PFSK-1 (cell line): ENCODE measurements around the gene NUPR2.

ENCODE experiments used
- FOXP2 ChIP-seq: optimal IDR thresholded peaks from 2 replicates; pipeline ENCODE3; 2011; ENCODE audit warnings: borderline replicate concordance, control low read depth, inconsistent platforms; ENCODE audit not compliant: insufficient read depth; ENCODE audit errors: extremely low read length, extremely low read depth
- POLR2AphosphoS5 ChIP-seq: IDR thresholded peaks from 2 replicates; pipeline ENCODE4 v1.6.1; 2012; ENCODE audit warnings: low read depth, mild to moderate bottlenecking, control low read depth, low read length, moderate library complexity
- SIN3A ChIP-seq: IDR thresholded peaks from 2 replicates; pipeline ENCODE4 v1.6.1; 2012; ENCODE audit warnings: mild to moderate bottlenecking, low read length, moderate library complexity, borderline replicate concordance; ENCODE audit not compliant: insufficient read depth
- TAF1 ChIP-seq: IDR thresholded peaks from 2 replicates; pipeline ENCODE4 v1.6.1; 2012; ENCODE audit warnings: low read length, control low read depth, borderline replicate concordance; ENCODE audit not compliant: insufficient read depth
- TF ChIP-seq, protein P1 (sequence below), 2 experiments: IDR thresholded peaks; 2 replicates each; pipeline versions ENCODE4 v1.6.1 to v1.8.0; 2011 to 2012; ENCODE audit warnings: low read depth in 2 of 2, low read length in 2 of 2, control low read depth in 1 of 2, inconsistent platforms in 1 of 2, mild to moderate bottlenecking in 1 of 2, moderate library complexity in 1 of 2; ENCODE audit not compliant: insufficient read depth in 1 of 2

NUPR2 gene

DNA sequence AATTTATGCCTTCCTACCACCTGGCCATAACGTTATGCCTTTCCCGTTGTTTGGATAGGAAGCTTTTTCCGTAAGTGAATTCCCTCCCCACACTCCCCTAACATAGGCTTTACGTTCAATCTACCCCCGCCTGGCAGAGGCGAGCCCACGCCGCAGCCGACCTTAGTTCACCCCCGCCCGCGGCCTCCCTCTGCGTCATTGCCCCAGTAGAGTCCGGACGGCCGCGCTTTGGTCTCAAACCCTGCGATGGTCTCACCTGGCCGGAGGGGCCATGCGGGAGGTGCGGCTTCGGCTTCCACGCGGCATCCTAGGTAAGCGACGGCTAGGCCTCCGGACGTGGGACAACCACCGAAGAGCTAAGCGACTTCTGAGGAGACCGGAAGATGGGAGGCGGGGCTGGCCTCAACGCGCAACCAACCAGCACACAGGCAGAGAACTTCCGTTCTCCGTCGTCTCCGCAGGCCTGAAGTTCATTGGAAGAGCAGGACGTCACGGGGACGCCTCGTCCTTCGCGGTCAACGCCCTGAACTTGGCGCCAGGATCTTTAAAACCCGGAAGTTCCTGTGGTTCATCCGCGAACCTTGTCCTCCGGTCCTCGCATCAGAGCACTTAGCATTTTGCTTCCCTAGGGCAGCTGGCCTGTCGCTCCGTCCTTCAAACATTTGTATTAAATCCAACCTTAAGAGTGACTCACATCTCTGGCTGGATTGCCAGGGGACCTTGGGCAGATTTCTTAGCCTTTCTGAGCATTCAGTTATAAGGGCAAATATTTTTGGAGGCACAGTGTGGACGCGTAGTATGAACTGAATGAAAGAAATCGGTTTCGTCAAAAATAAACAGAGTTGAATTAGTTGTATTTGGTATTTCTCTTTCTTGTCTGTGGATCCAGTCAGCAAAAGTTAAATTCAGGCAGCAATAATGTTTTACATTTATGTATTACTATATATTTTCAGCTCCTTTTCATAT, 9.8 kb downstream of the NUPR2 start, which contains the start of gene CHCHD2:
TSS of gene CHCHD2 (minus strand) at position 369 of the 966 bp plus-strand sequence. CDS start at position 306, 63 bp downstream.
- peak; percentile 80 for TF ChIP-seq POLR2AphosphoS5
- no peak for TF ChIP-seq SIN3A
- peak; percentile 34 for TF ChIP-seq FOXP2
- peak; percentile 90; the same call in 1 of the 2 replicates for TF ChIP-seq TAF1
- TF ChIP-seq, protein P1, sequence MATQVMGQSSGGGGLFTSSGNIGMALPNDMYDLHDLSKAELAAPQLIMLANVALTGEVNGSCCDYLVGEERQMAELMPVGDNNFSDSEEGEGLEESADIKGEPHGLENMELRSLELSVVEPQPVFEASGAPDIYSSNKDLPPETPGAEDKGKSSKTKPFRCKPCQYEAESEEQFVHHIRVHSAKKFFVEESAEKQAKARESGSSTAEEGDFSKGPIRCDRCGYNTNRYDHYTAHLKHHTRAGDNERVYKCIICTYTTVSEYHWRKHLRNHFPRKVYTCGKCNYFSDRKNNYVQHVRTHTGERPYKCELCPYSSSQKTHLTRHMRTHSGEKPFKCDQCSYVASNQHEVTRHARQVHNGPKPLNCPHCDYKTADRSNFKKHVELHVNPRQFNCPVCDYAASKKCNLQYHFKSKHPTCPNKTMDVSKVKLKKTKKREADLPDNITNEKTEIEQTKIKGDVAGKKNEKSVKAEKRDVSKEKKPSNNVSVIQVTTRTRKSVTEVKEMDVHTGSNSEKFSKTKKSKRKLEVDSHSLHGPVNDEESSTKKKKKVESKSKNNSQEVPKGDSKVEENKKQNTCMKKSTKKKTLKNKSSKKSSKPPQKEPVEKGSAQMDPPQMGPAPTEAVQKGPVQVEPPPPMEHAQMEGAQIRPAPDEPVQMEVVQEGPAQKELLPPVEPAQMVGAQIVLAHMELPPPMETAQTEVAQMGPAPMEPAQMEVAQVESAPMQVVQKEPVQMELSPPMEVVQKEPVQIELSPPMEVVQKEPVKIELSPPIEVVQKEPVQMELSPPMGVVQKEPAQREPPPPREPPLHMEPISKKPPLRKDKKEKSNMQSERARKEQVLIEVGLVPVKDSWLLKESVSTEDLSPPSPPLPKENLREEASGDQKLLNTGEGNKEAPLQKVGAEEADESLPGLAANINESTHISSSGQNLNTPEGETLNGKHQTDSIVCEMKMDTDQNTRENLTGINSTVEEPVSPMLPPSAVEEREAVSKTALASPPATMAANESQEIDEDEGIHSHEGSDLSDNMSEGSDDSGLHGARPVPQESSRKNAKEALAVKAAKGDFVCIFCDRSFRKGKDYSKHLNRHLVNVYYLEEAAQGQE (IDR thresholded peaks at IDR 0.05; ENCODE audit: insufficient read depth in 1 of 2, low read depth in 2 of 2, low read length in 2 of 2): 0 out of 4 replicates have a peak, but pooled peaks have one; percentile 24 to 32

DNA sequence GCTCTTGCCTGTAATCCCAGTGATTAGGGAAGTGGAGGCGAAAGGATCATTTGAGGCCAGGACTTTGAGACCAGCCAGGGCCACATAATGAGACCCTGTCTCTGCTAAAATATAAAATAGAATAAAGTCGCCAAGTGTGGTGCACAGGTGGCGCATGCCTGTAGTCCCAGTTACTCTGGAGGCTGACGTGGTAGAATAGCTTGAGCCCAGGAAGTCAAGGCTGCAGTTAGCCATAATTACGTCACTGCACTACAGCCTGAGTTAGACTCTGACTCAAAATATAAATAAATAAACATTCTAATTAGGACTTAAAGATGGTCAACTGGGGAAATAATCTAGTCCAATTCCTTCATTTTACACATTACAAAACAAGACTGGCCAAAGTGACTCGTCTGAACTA, 10.7 kb downstream of the NUPR2 start:
- no peak for TF ChIP-seq FOXP2
- no peak for TF ChIP-seq SIN3A
- TF ChIP-seq TAF1: no peak
- no peak for TF ChIP-seq POLR2AphosphoS5
- TF ChIP-seq, protein P1 (IDR thresholded peaks at IDR 0.05; ENCODE audit: insufficient read depth in 1 of 2, low read depth in 2 of 2, low read length in 2 of 2): no peak

GRCh38 chr7:56099653-56100052, 16.6 kb downstream of the NUPR2 start:
- TF ChIP-seq, protein P1 (IDR thresholded peaks at IDR 0.05; ENCODE audit: insufficient read depth in 1 of 2, low read depth in 2 of 2, low read length in 2 of 2): no peak
- no peak for TF ChIP-seq POLR2AphosphoS5
- no peak for TF ChIP-seq SIN3A
- no peak for TF ChIP-seq FOXP2
- TF ChIP-seq TAF1: no peak

DNA sequence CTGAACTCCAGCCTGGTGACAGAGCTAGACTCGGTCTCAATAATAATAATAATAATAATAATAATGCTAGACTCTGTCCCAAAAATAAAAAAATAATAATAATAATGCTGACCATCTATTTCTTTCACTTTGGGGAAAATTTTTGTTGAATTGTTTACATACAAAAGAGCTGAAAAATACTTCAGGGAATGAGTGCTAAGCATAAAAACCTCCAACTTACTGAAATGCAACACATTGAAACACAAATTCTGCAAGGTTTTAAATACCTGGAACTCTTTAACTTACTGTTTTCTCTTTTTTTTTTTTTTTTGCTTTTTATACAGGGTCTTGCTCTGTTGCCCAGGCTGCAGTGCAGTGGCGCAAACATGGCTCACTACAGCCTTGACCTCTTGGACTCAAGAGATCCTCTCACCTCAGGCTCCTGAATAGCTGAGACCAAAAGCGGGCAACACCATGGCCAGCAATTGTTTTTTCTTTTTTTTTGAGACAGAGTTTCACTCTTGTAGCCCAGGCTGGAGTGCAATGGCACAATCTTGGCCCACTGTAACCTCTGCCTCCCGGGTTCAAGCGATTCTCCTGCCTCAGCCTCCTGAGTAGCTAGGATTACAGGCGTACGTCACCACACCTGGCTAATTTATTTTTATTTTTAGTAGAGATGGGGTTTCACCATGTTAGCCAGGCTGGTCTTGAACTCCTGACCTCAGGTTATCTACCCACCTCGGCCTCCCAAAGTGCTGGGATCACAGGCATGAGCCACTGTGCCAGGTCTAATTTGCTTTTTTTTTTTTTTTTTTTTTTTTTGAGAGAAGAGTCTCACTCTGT, 17.8 kb downstream of the NUPR2 start:
- TF ChIP-seq POLR2AphosphoS5: 0 out of 2 replicates have a peak, but pooled peaks have one; percentile 24

DNA sequence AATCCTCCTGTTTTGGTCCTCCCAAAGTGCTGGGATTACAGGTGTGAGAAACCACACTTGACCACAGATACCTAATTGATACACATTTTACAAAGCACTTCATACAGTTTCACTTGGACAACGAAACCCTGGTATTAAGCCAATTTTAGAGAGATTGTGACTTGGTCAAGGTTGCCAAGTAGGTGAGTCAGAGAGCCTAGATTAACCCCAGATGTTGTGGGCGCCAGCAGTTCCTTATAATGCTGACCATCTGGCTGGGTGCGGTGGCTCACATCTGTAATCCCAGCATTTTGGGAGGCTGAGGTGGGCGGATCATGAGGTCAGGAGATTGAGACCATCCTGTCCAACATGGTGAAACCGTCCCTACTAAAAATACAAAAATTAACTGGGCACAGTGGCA, 18.5 kb downstream of the NUPR2 start:
- TF ChIP-seq TAF1 (no peak), POLR2AphosphoS5 (no peak), FOXP2 (no peak), SIN3A (no peak)
- TF ChIP-seq, protein P1 (IDR thresholded peaks at IDR 0.05; ENCODE audit: insufficient read depth in 1 of 2, low read depth in 2 of 2, low read length in 2 of 2): no peak
